Lung (tissue), 12 donors: Measurements from ENCODE around the gene AGL. TPM values are rescaled to one million over a fixed set of nuclear protein-coding genes. Genes with fewer than 3 reads are reported as not detected.
A peak's percentile ranks its signal among the peaks of the same experiment; 100 is the strongest.

Source experiments
- ATAC-seq: fragments of 200-7000 bp; cut with Tn5 transposase; one replicate; pipeline ENCODE4 v1.9.1; 2020; ENCODE audit warnings: moderate number of reproducible peaks; ENCODE audit not compliant: insufficient read depth, low FRiP score
- DNase-seq, 3 donors: peaks; one replicate each; pipeline ENCODE4 v3.0.0-alpha.2; 2013 to 2017
- H3K27ac ChIP-seq, 2 donors: one replicate each; pipeline ENCODE4 v1.5.1; 2013; ENCODE audit warnings: mild to moderate bottlenecking in 2 of 2, moderate library complexity in 2 of 2, control low read depth in 1 of 2, inconsistent platforms in 1 of 2, low read depth in 1 of 2, low read length in 1 of 2
- H3K27me3 ChIP-seq, 3 donors: one replicate each; pipeline ENCODE4 v1.5.1; 2013; ENCODE audit warnings: low read length in 2 of 3; ENCODE audit not compliant: control insufficient read depth in 3 of 3, insufficient read depth in 3 of 3
- H3K36me3 ChIP-seq, 4 donors: one replicate each; pipeline ENCODE4 v1.5.1; 2013; ENCODE audit warnings: low read length in 4 of 4, mild to moderate bottlenecking in 1 of 4, moderate library complexity in 1 of 4; ENCODE audit not compliant: control insufficient read depth in 4 of 4, insufficient read depth in 4 of 4
- H3K4me1 ChIP-seq, 5 donors: one replicate each; pipeline ENCODE4 v1.5.1; 2013; ENCODE audit warnings: low read length in 5 of 5, mild to moderate bottlenecking in 2 of 5, moderate library complexity in 1 of 5; ENCODE audit not compliant: control insufficient read depth in 5 of 5, insufficient read depth in 5 of 5
- H3K4me3 ChIP-seq: one replicate; pipeline ENCODE4 v1.5.1; 2013; ENCODE audit warnings: mild to moderate bottlenecking, control low read depth, moderate library complexity
- H3K9ac ChIP-seq, 2 donors: one replicate each; pipeline ENCODE4 v1.5.1; 2013; ENCODE audit warnings: low read length in 2 of 2, control low read depth in 1 of 2; ENCODE audit not compliant: insufficient read depth in 1 of 2
- H3K9me3 ChIP-seq, 4 donors: one replicate each; pipeline ENCODE4 v1.5.1; 2013; ENCODE audit warnings: low read length in 3 of 4, mild to moderate bottlenecking in 1 of 4, moderate library complexity in 1 of 4; ENCODE audit not compliant: control insufficient read depth in 4 of 4, insufficient read depth in 3 of 4
- CTCF ChIP-seq: IDR thresholded peaks from 2 replicates; pipeline ENCODE4 v1.5.1; 2012; ENCODE audit warnings: mild to moderate bottlenecking; ENCODE audit errors: control extremely low read depth, extremely low read depth
- WGBS, 2 donors: extraction: QIAGEN DNeasy Blood & Tissue Kit; methylation state at CpG; one replicate each; pipeline ENCODE4 v1.1.7; 2013; 5-methylcytosine and 5-hydroxymethylcytosine counted together
- polyA plus RNA-seq, 2 donors: library from polyadenylated mRNA; stranded (reverse); fragments of 200-250 nt; gene quantifications; one replicate each; pipeline ENCODE4 v1.2.1, GENCODE V29; 2013
- total RNA-seq, 2 donors: library from RNA; depleted of rRNA in 1 of 2; stranded (reverse); fragments of >200 nt in 1 of 2; gene quantifications; one replicate each; pipeline ENCODE4 v1.2.1, GENCODE V29; 2014 to 2021
- donor health status: control.
- donor health status: control.
- donor health status: Bipolar disorder and iron deficiency.
- donor health status: healthy.
- donor health status: DM: yes; HTN: yes; CAD: no.

The AGL gene
- total and polyA plus RNA-seq, 4 donors = 4.3 to 24.0 (median 11.1) TPM

GRCh38 chr1:99963041-99963795 lies 113.1 kb downstream of the AGL start:
- Histone ChIP-seq H3K4me1 (no peaks in the 10 kb centered on the region), H3K9me3 (no peaks in the 10 kb centered on the region), H3K4me3 (no peak overlapping the region), H3K36me3 (no peaks in the 10 kb centered on the region), H3K27ac (no peak overlapping the region), H3K27me3 (no peaks in the 10 kb centered on the region), H3K9ac (no peak overlapping the region)
- ATAC-seq (no peak), DNase-seq (no peak)
- no peak for TF ChIP-seq CTCF

GRCh38 chr1:99964806-99965205 lies 114.6 kb downstream of the AGL start:
- H3K4me1 ChIP-seq = peaks cover 0 to 7% (median 0%) of the 10 kb centered on the region in 5 donors
- H3K9ac ChIP-seq = no peak overlapping the region
- H3K27me3 ChIP-seq = no peaks in the 10 kb centered on the region
- no peak overlapping the region for H3K27ac ChIP-seq
- no peak for DNase-seq
- WGBS, 2 donors = 69 to 86% methylated on average over 3 of the region's 3 CpGs
- TF ChIP-seq CTCF = no peak
- no peaks in the 10 kb centered on the region for H3K9me3 ChIP-seq
- no peak for ATAC-seq
- peaks cover 0 to 2% (median 0%) of the 10 kb centered on the region in 4 donors for H3K36me3 ChIP-seq
- H3K4me3 ChIP-seq = no peak overlapping the region

- H3K4me1 ChIP-seq = peaks cover 0 to 7% (median under 1%) of the 10 kb centered on the region in 5 donors
- H3K4me3 ChIP-seq = no peak overlapping the region
- TF ChIP-seq CTCF = no peak
- H3K36me3 ChIP-seq = peaks cover 0 to 7% (median 0%) of the 10 kb centered on the region in 4 donors
- no peaks in the 10 kb centered on the region for H3K27me3 ChIP-seq
- WGBS, 2 donors = 77 to 88% methylated on average over 2 of the region's 2 CpGs
- no peak for ATAC-seq
- no peak overlapping the region for H3K27ac ChIP-seq
- no peak overlapping the region for H3K9ac ChIP-seq
- DNase-seq = peak in 2 of 3 donors; percentile 35 to 52
- no peaks in the 10 kb centered on the region for H3K9me3 ChIP-seq
Measured at GRCh38 chr1:99965646-99966375, 115.7 kb downstream of the AGL start.
